Fibroblast of skin of left quadriceps (primary cell): ENCODE data around the gene RTN1.
A peak's percentile ranks its signal among the peaks of the same experiment; 100 is the strongest.

Experiments
- DNase-seq, 2 experiments: peaks; one replicate each; pipeline ENCODE4 v3.0.0-alpha.2; 2013; ENCODE audit warnings: low read depth in 2 of 2

Gene RTN1

GRCh38 chr14:59870277-59871165 lies at the start of gene RTN1:
Gene RTN1 (minus strand): TSS chr14:59870776. CDS start chr14:59870630, 146 bp downstream.
- DNase-seq, result peak in 1 of 2 experiments; percentile 18

GRCh38 chr14:59920378-59920683 lies 49.8 kb upstream of the RTN1 start:
- DNase-seq, result no peak

GRCh38 chr14:59919570-59920377 lies 49.2 kb upstream of the RTN1 start, which contains the start of gene LRRC9:
Gene LRRC9 (plus strand): TSS chr14:59920144.
- DNase-seq, result no peak

- DNase-seq, result peak in 1 of 2 experiments; percentile 5
Measured at GRCh38 chr14:59918824-59919569, 48.4 kb upstream of the RTN1 start.

- DNase-seq, result no peak
Measured at GRCh38 chr14:59913187-59913586, 42.6 kb upstream of the RTN1 start.

GRCh38 chr14:59912443-59912842 lies 41.9 kb upstream of the RTN1 start:
- DNase-seq, result no peak

- no peak for DNase-seq
Measured at GRCh38 chr14:59905188-59905587, 34.6 kb upstream of the RTN1 start.

- DNase-seq, result no peak
Measured at GRCh38 chr14:59904184-59904583, 33.6 kb upstream of the RTN1 start.

GRCh38 chr14:59900556-59900955 lies 30.0 kb upstream of the RTN1 start:
- no peak for DNase-seq

GRCh38 chr14:59897757-59898383 lies 27.3 kb upstream of the RTN1 start:
- DNase-seq, result no peak

GRCh38 chr14:59895721-59896120 lies 25.1 kb upstream of the RTN1 start:
- DNase-seq, result no peak

GRCh38 chr14:59890676-59891075 lies 20.1 kb upstream of the RTN1 start:
- DNase-seq, result no peak

- DNase-seq, result no peak
Measured at GRCh38 chr14:59882957-59883356, 12.4 kb upstream of the RTN1 start.

GRCh38 chr14:59871166-59871495 lies 555 bp upstream of the RTN1 start:
- DNase-seq, result no peak

- DNase-seq, result no peak
Measured at GRCh38 chr14:59869381-59870255, 958 bp downstream of the RTN1 start.

GRCh38 chr14:59868021-59868420 lies 2.6 kb downstream of the RTN1 start:
- no peak for DNase-seq

GRCh38 chr14:59863806-59864525 lies 6.6 kb downstream of the RTN1 start:
- DNase-seq, result no peak

- DNase-seq, result no peak
Measured at GRCh38 chr14:59857328-59857727, 13.2 kb downstream of the RTN1 start.

GRCh38 chr14:59852350-59852749 lies 18.2 kb downstream of the RTN1 start:
- no peak for DNase-seq

GRCh38 chr14:59850458-59850857 lies 20.1 kb downstream of the RTN1 start:
- no peak for DNase-seq
